Ascending aorta (tissue), 2 donors: ENCODE data around the gene ZNF154. TPM values are rescaled to one million over a fixed set of nuclear protein-coding genes. Genes with fewer than 3 reads are reported as not detected.

ENCODE experiments used
- DNase-seq, 2 donors: peaks; one replicate each; pipeline ENCODE4 v3.0.0-alpha.2; 2019; ENCODE audit warnings: low spot score in 2 of 2
- H3K27ac ChIP-seq, 2 donors: fragments of 200-600 bp; sonication (generic); one replicate each; pipeline ENCODE4 v1.5.1; 2016 to 2017; ENCODE audit warnings: mild to moderate bottlenecking in 1 of 2
- H3K27me3 ChIP-seq: fragments of 200-600 bp; sonication (generic); one replicate; pipeline ENCODE4 v1.5.1; 2017
- H3K36me3 ChIP-seq, 2 donors: fragments of 200-600 bp; sonication (generic); one replicate each; pipeline ENCODE4 v1.5.1; 2016
- H3K4me1 ChIP-seq, 2 donors: fragments of 200-600 bp; sonication (generic); one replicate each; pipeline ENCODE4 v1.5.1; 2016 to 2017; ENCODE audit warnings: mild to moderate bottlenecking in 1 of 2
- H3K4me3 ChIP-seq, 2 donors: fragments of 200-600 bp; sonication (generic); one replicate each; pipeline ENCODE4 v1.5.1; 2016 to 2017; ENCODE audit warnings: mild to moderate bottlenecking in 1 of 2
- H3K9me3 ChIP-seq, 2 donors: fragments of 200-600 bp; sonication (generic); one replicate each; pipeline ENCODE4 v1.5.1; 2016
- intact Hi-C: fragments of 100-400 bp; cut with DNase I; formaldehyde crosslinking; loops from one replicate; pipeline ENCODE4 v1.15.1; 2023
- total RNA-seq: library from RNA; depleted of rRNA; stranded (reverse); fragments of >200 nt; gene quantifications from one replicate; pipeline ENCODE4 v1.1.0, GENCODE V29; 2016
- TF ChIP-seq, protein P1 (sequence below), 3 experiments: fragments of 200-600 bp in 2 of 3; fragments of 450-650 bp in 1 of 3; sonication (generic) in 2 of 3; IDR thresholded peaks; one replicate each; pipeline ENCODE4 v1.5.1; 2016 to 2019; ENCODE audit warnings: antibody characterized with exemption in 3 of 3, mild to moderate bottlenecking in 1 of 3, moderate library complexity in 1 of 3

The ZNF154 gene
- 0.11 TPM for total RNA-seq

DNA sequence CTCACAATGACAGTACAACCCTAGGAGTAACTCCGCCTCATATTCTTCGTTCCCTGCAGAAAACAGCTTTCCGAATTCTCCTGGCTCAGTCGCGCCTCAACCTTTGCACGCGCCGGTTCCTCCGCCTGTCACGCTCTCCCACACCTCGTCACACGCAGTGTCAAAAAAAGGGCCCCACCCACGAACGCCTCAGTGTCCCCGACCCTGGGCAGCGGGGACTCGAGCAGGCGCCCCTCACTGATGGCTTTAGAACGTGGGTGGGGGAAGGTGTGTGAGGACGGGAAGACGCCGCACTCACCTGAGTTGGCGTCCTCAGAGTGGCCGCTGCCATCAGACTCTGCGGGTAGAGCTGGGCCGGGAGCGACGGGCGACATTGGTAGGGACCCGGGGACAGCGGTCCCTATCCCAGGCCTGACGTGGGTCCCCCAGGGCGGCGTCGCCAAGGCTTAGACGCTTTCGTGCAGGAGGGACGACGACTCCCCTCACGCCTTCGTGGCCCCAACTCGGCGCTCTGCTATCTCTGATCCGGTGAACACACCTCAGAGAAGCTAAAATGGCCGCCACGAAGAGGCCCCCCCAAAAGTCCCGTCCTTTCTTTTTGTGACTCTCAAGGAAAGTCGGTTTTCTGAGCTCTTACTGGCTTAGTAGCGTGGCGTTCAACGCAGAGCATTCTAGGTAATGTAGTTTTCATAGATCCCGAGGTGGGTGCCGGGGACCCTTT is at the start of gene ZNF154:
Gene ZNF154, minus strand, starts transcription at position 564 of the 721 bp plus-strand sequence. Its CDS starts 233 bp downstream, at position 331.
- no peaks in the 10 kb centered on the region for H3K4me1 ChIP-seq
- intact Hi-C loops: no loop called here
- DNase-seq: no peak
- peaks cover 86 to 100% of the 10 kb centered on the region in 2 donors for H3K9me3 ChIP-seq
- H3K27me3 ChIP-seq: no peaks in the 10 kb centered on the region
- H3K4me3 ChIP-seq: peak within 1 kb of the TSS; percentile 55 to 60
- H3K36me3 ChIP-seq: peaks cover 1 to 2% of the 10 kb centered on the region in 2 donors
- peak within 1 kb of the TSS in 1 of 2 donors; percentile 22 for H3K27ac ChIP-seq
- TF ChIP-seq, protein P1, sequence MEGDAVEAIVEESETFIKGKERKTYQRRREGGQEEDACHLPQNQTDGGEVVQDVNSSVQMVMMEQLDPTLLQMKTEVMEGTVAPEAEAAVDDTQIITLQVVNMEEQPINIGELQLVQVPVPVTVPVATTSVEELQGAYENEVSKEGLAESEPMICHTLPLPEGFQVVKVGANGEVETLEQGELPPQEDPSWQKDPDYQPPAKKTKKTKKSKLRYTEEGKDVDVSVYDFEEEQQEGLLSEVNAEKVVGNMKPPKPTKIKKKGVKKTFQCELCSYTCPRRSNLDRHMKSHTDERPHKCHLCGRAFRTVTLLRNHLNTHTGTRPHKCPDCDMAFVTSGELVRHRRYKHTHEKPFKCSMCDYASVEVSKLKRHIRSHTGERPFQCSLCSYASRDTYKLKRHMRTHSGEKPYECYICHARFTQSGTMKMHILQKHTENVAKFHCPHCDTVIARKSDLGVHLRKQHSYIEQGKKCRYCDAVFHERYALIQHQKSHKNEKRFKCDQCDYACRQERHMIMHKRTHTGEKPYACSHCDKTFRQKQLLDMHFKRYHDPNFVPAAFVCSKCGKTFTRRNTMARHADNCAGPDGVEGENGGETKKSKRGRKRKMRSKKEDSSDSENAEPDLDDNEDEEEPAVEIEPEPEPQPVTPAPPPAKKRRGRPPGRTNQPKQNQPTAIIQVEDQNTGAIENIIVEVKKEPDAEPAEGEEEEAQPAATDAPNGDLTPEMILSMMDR (IDR thresholded peaks at IDR 0.05): no peak

DNA sequence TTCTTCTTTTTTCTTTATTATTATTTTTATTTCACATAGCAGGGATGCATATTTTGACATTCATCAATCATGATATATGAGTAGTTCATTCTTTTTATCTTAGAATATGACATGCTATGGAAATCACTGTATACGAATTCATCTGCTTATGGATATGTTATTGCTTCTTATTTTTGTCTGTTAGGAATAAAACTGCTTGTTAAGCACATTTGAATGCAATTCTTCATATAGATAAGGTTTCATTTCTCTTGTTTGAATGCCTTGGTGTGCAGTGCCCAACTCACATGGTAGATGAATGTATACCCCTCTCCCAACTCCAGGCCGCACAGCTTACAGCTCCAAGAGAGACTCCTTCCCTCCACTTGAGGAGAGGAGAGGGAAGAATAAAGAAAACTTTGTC is 48.9 kb upstream of the ZNF154 start:
- TF ChIP-seq, protein P1 (IDR thresholded peaks at IDR 0.05): no peak
- no peaks in the 10 kb centered on the region for H3K27me3 ChIP-seq
- H3K4me3 ChIP-seq: no peak overlapping the region
- H3K9me3 ChIP-seq: peaks cover 91 to 100% of the 10 kb centered on the region in 2 donors
- no peaks in the 10 kb centered on the region for H3K4me1 ChIP-seq
- no peak overlapping the region for H3K27ac ChIP-seq
- DNase-seq: no peak
- intact Hi-C loops: no loop called here
- peaks cover 86 to 100% of the 10 kb centered on the region in 2 donors for H3K36me3 ChIP-seq

DNA sequence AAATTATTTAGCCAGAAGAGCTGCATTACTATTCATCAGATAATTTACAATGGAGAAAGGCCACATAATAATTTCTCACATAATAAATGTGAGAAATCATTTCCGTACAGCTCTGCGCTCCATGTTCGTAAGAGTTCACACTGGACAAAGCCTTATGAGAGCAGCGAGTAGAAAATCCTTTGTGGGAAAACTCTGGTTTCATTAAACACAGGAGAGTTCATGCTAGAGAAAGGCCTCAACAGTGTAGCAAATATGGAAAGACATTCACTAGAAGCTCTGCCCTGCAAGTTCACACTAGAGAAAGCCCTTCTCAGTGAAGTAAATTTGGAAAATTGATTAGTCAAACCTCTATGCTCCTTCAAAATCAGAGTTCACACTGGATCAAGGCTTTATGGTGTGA is 46.0 kb upstream of the ZNF154 start:
- no peaks in the 10 kb centered on the region for H3K4me1 ChIP-seq
- peak in 1 of 2 donors; percentile 2 for DNase-seq
- TF ChIP-seq, protein P1 (IDR thresholded peaks at IDR 0.05): no peak
- no peak overlapping the region for H3K4me3 ChIP-seq
- H3K27me3 ChIP-seq: no peaks in the 10 kb centered on the region
- intact Hi-C loops: no loop called here
- peaks cover 95 to 100% of the 10 kb centered on the region in 2 donors for H3K36me3 ChIP-seq
- H3K27ac ChIP-seq: no peak overlapping the region
- peaks cover 93 to 100% of the 10 kb centered on the region in 2 donors for H3K9me3 ChIP-seq

DNA sequence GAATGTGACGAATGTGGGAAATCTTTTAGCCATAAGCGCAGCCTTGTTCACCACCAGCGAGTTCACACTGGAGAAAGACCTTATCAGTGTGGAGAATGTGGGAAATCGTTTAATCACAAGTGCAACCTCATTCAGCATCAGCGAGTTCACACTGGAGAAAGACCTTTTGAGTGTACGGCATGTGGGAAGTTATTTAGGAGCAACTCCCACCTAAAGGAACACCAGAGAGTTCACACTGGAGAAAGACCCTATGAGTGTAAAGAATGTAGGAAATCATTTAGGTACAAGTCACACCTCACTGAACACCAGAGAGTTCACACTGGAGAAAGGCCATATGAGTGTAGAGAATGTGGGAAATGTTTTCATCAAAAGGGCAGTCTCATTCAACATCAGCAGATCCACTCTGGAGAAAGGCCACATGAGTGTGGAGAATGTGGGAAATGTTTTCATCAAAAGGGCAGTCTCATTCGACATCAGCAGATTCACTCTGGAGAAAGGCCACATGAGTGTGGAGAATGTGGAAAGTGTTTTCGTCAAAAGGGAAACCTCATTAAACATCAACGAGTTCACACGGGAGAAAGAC is 45.2 kb upstream of the ZNF154 start:
- Histone ChIP-seq H3K9me3 (peaks cover 95 to 100% of the 10 kb centered on the region in 2 donors), H3K36me3 (peaks cover 95 to 100% of the 10 kb centered on the region in 2 donors), H3K27me3 (no peaks in the 10 kb centered on the region), H3K4me1 (no peaks in the 10 kb centered on the region), H3K27ac (no peak overlapping the region), H3K4me3 (peak overlapping the region in 1 of 2 donors; percentile 20)
- TF ChIP-seq, protein P1 (IDR thresholded peaks at IDR 0.05): no peak
- intact Hi-C loops: no loop called here
- DNase-seq: peak in 1 of 2 donors; percentile 3

DNA sequence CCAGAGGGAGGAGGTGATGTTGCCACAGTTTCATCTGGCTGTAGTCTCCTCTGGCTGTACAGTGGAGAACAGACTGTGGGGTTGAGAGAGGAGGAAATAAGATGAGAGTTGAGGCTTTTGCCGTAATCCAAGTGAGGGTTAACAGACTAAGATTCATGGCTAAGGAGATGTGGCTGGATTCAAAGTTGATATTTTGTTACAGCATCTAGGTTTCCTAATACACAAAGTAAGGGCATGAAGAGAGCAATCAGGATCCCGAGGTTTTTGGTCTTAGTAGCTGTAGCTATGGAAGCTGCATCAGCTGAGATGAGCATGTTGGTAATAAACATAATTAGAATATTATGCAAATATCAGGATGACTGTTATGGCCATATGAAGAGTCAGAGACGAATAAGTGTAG is 39.0 kb upstream of the ZNF154 start:
- H3K9me3 ChIP-seq: peaks cover 57 to 75% of the 10 kb centered on the region in 2 donors

More for the DNA sequence above, 39.0 kb upstream of the ZNF154 start:
- Histone ChIP-seq H3K27me3 (no peaks in the 10 kb centered on the region), H3K36me3 (peaks cover 46 to 50% of the 10 kb centered on the region in 2 donors), H3K27ac (no peak overlapping the region), H3K4me1 (no peaks in the 10 kb centered on the region), H3K4me3 (peak overlapping the region; percentile 81 to 85)
- TF ChIP-seq, protein P1 (IDR thresholded peaks at IDR 0.05): no peak
- DNase-seq: no peak
- intact Hi-C loops: loop anchor here (5.0 to 10.0 kb wide), 3 partner anchors 64 to 407 kb away; partner anchors contain the start of genes ZNF329, ZNF551 and ZNF552
